Left lung (tissue), 10 donors: ENCODE results near the gene ABHD3. TPM values are rescaled to one million over a fixed set of nuclear protein-coding genes. Genes with fewer than 3 reads are reported as not detected.
"Not testable (repeated sequence)": the region's sequence is repeated elsewhere in the genome, so short reads cannot be mapped to it uniquely, and the experiment has no call there.

Experiments
- ATAC-seq: fragments of 200-7000 bp; cut with Tn5 transposase; one replicate; pipeline ENCODE4 v1.9.1; 2020; ENCODE audit warnings: moderate library complexity
- DNase-seq, 4 donors: peaks; one replicate each; pipeline ENCODE4 v3.0.0-alpha.2; 2013 to 2020
- H3K27ac ChIP-seq, 2 donors: fragments of 200-600 bp; sonication (generic) in 1 of 2; one replicate each; pipeline versions ENCODE4 v1.5.0 to v1.8.0; 2020 to 2021
- H3K27me3 ChIP-seq, 2 donors: fragments of 200-600 bp; sonication (generic) in 1 of 2; one replicate each; pipeline versions ENCODE4 v1.5.0 to v1.8.0; 2020 to 2021
- H3K36me3 ChIP-seq, 2 donors: fragments of 200-600 bp; sonication (generic) in 1 of 2; one replicate each; pipeline versions ENCODE4 v1.5.0 to v1.8.0; 2020 to 2021
- H3K4me1 ChIP-seq, 2 donors: fragments of 200-600 bp; one replicate each; pipeline ENCODE4 v1.8.0; 2021
- H3K4me3 ChIP-seq, 2 donors: fragments of 200-600 bp; sonication (generic) in 1 of 2; one replicate each; pipeline versions ENCODE4 v1.5.0 to v1.8.0; 2020 to 2021; ENCODE audit warnings: mild to moderate bottlenecking in 1 of 2
- H3K9me3 ChIP-seq, 2 donors: fragments of 200-600 bp; sonication (generic) in 1 of 2; one replicate each; pipeline versions ENCODE4 v1.5.0 to v1.8.0; 2020 to 2021
- CTCF ChIP-seq, 2 donors: fragments of 200-600 bp; sonication (generic) in 1 of 2; IDR thresholded peaks; one replicate each; pipeline versions ENCODE4 v1.5.0 to v1.8.0; 2021; ENCODE audit warnings: antibody characterized with exemption in 2 of 2
- intact Hi-C, 2 donors: fragments of 100-400 bp; cut with DNase I; formaldehyde crosslinking; loops; one replicate each; pipeline versions ENCODE4 v1.11.2 to v1.14.2; 2022
- polyA plus RNA-seq, 6 donors: library from polyadenylated mRNA; unstranded; fragments of 120-200 nt; gene quantifications; one replicate each; pipeline ENCODE4 v1.2.1, GENCODE V29; 2013; ENCODE audit not compliant: insufficient read length in 6 of 6
- total RNA-seq, 2 donors: library from RNA; stranded (reverse); fragmentation: NEBNext Ultra II Directional; extraction: Animal tissue kit (Norgen Biotek cat#: 25700); gene quantifications; one replicate each; pipeline ENCODE4 v1.2.1, GENCODE V29; 2021
- donor health status: DM: no; HTN: yes; CAD: no.
- donor health status: DM: no; HTN: no; CAD: no.

The ABHD3 gene
- total and polyA plus RNA-seq, 8 donors, result 22.1 to 37.5 (median 27.9) TPM

GRCh38 chr18:21689736-21690135, 14.8 kb downstream of the ABHD3 start:
- H3K9me3 ChIP-seq, result peaks cover 0 to 11% of the 10 kb centered on the region in 2 donors
- no peak for ATAC-seq
- intact Hi-C loops, result loop anchor here in 1 of 2 donors (10.0 kb wide), 1 partner anchor 45 kb away; no protein-coding TSS in a partner anchor
- peaks cover 0 to 35% of the 10 kb centered on the region in 2 donors for H3K36me3 ChIP-seq
- no peak overlapping the region for H3K27ac ChIP-seq
- DNase-seq, result no peak
- no peak for TF ChIP-seq CTCF (IDR thresholded peaks at IDR 0.05)
- H3K4me1 ChIP-seq, result peaks cover 0 to 18% of the 10 kb centered on the region in 2 donors
- H3K27me3 ChIP-seq, result no peaks in the 10 kb centered on the region
- no peak overlapping the region for H3K4me3 ChIP-seq

GRCh38 chr18:21686282-21687105, 18.1 kb downstream of the ABHD3 start:
- ATAC-seq, result peak; percentile 57
- Histone ChIP-seq H3K4me1 (peaks cover 5 to 35% of the 10 kb centered on the region in 2 donors), H3K4me3 (no peak overlapping the region), H3K36me3 (peaks cover 0 to 16% of the 10 kb centered on the region in 2 donors), H3K9me3 (peaks cover 0 to 11% of the 10 kb centered on the region in 2 donors), H3K27me3 (no peaks in the 10 kb centered on the region), H3K27ac (peak overlapping the region; percentile 70 to 71)
- DNase-seq, result peak in 2 of 4 donors; percentile 60 to 68
- no peak for TF ChIP-seq CTCF (IDR thresholded peaks at IDR 0.05)
- intact Hi-C loops, result loop anchor here in 1 of 2 donors (10.0 kb wide), 1 partner anchor 48 kb away; no protein-coding TSS in a partner anchor

- Histone ChIP-seq H3K4me1 (peaks cover 5 to 35% of the 10 kb centered on the region in 2 donors), H3K27ac (peak overlapping the region; percentile 13 to 71)
- not testable (repeated sequence) for H3K36me3 ChIP-seq, DNase-seq, H3K27me3 ChIP-seq, H3K4me3 ChIP-seq, H3K9me3 ChIP-seq
- peak; percentile 6 for ATAC-seq
- intact Hi-C loops, result loop anchor here in 1 of 2 donors (10.0 kb wide), 1 partner anchor 49 kb away; no protein-coding TSS in a partner anchor
These were observed 19.0 kb downstream of the ABHD3 start for GRCh38 chr18:21685556-21685981.

- TF ChIP-seq CTCF (IDR thresholded peaks at IDR 0.05), result no peak
- DNase-seq (no peak), ATAC-seq (no peak)
- no peak overlapping the region for H3K4me3 ChIP-seq
- H3K27ac ChIP-seq, result no peak overlapping the region
- intact Hi-C loops, result loop anchor here in 1 of 2 donors (10.0 kb wide), 1 partner anchor 50 kb away; no protein-coding TSS in a partner anchor
- no peaks in the 10 kb centered on the region for H3K36me3 ChIP-seq
- H3K9me3 ChIP-seq, result peaks cover 0 to under 1% of the 10 kb centered on the region in 2 donors
- no peaks in the 10 kb centered on the region for H3K27me3 ChIP-seq
- peaks cover 5 to 35% of the 10 kb centered on the region in 2 donors for H3K4me1 ChIP-seq
These were observed 19.8 kb downstream of the ABHD3 start for GRCh38 chr18:21684731-21685130.

GRCh38 chr18:21682371-21683051, 22.1 kb downstream of the ABHD3 start:
- Histone ChIP-seq H3K27me3 (no peaks in the 10 kb centered on the region), H3K9me3 (no peaks in the 10 kb centered on the region), H3K36me3 (no peaks in the 10 kb centered on the region), H3K27ac (peak overlapping the region; percentile 76 to 85), H3K4me1 (peaks cover 5 to 35% of the 10 kb centered on the region in 2 donors), H3K4me3 (peak overlapping the region; percentile 14 to 23)
- TF ChIP-seq CTCF (IDR thresholded peaks at IDR 0.05), result no peak
- ATAC-seq, result peak; percentile 87
- intact Hi-C loops, result loop anchor here in 1 of 2 donors (10.0 kb wide), 1 partner anchor 52 kb away; no protein-coding TSS in a partner anchor
- DNase-seq, result peak in 2 of 4 donors; percentile 61 to 72
